GM19467 (cell line): Measurements from ENCODE around the gene CCDC34.

Experiments used
- ATAC-seq: cut with Tn5 transposase; IDR thresholded peaks from one replicate; pipeline ENCODE4 v1.9.1; 2021; ENCODE audit warnings: mild to moderate bottlenecking, moderate library complexity; ENCODE audit not compliant: unreplicated experiment

Gene CCDC34

DNA sequence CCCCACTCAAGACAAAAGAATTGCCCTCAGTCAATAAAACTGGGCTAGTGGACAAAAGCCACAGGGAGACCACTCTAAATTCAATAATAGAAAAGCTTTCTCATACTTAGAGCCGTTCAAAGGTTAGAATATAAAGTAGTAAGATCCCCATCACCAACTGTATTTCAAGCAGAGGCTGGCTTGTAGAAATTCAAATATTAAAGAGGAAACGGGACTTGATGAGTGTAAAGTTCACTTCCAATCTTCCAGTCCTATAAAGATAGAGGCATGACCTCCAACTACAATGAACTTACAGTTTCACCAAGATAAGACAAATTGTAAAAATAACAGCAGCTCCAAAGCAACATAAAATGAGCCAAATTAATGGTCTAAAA lies 70.4 kb downstream of the CCDC34 start:
- no peak for ATAC-seq

DNA sequence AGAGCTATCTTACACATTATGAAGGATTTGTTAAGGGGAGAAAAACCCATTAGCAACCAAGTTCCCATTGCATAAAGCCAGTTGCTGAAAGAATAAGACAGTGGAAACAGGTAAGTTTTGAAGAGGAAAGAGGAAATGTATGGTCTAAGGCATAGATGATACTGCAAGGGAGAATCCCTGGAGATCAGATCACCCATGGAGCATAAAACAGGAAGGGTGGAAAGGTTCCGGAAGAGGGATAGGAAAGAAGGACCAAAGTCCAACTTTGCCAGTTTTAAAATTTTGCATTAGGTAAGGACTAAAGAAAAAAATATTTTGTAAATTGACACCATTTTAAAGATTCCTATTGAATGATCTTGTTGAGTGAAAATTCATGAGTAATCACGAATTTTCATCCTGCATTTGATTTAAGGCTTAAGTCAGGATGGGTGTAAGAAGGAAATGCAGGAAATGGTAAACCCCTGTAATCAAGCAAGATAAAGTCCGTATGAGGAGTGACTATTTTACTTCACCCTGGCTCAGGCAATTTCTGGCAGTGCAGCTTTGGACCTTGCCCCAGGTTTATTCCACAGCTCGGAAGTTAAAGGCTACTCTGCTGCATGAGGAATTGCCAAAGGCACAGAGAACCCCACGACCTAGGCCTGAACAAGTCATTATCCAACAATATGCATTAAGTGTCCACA lies 70.9 kb downstream of the CCDC34 start:
- ATAC-seq, result no peak

- ATAC-seq, result no peak
These were observed 71.6 kb downstream of the CCDC34 start for GRCh38 chr11:27291302-27291889.

DNA sequence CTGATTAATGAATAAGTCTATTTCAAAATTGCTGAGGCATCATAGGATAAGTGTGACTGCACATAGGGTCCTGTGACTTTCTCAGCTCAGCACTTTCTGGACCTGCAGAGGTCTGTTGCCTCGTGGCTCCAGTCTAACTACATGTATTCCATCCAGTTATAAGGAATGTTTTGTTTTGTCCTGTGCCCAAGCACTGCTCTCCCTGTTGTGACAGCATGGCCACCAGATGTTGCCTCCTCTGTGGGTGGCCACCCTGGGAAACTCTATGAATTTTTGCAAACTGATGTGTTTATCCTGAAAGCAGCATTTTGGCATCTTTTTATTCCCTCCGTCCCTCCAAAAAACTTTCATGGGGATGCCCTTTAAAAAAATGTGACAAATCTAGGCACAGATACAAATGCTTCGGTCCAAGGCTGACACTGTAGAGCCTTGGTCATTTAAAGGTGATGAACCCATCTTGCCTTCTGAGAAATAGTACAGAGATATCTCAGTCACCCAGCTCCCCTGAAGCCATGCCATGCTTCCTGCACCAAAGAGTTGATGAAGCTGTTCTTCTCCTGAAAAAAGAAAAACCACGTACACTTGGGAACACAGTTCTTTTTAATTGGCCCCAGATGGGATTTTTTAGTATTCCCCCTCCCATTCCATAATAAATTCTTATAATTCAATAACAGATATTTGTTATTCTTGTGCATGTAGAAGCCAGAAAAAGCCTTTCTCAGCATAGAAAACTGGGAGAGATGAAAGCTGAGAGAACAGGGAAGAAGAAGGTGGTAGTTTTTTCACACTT lies 72.6 kb downstream of the CCDC34 start:
- ATAC-seq, result no peak
